Endodermal cell (in vitro differentiated cells): ENCODE data around the gene CMYA5. TPM values are rescaled to one million over a fixed set of nuclear protein-coding genes. Genes with fewer than 3 reads are reported as not detected.
A peak's percentile ranks its signal among the peaks of the same experiment; 100 is the strongest.

Experiments used
- DNase-seq: peaks from one replicate; pipeline ENCODE4 v3.0.0-alpha.2; 2017
- H3K27ac ChIP-seq: 2 replicates; pipeline ENCODE4 v1.5.1; 2013; ENCODE audit warnings: mild to moderate bottlenecking, low read depth, low read length, moderate library complexity
- H3K27me3 ChIP-seq: 2 replicates; pipeline ENCODE4 v1.6.1; 2013; ENCODE audit warnings: mild to moderate bottlenecking, low read length, moderate library complexity; ENCODE audit not compliant: insufficient read depth, control insufficient read depth, poor library complexity, severe bottlenecking
- H3K36me3 ChIP-seq: 2 replicates; pipeline ENCODE4 v1.7.0; 2013; ENCODE audit warnings: mild to moderate bottlenecking, low read length, moderate library complexity; ENCODE audit not compliant: control insufficient read depth, insufficient read depth
- H3K4me1 ChIP-seq: one replicate; pipeline ENCODE4 v1.7.0; 2013; ENCODE audit warnings: low read length; ENCODE audit not compliant: control insufficient read depth, insufficient read depth
- H3K4me3 ChIP-seq: 2 replicates; pipeline ENCODE4 v1.5.1; 2013; ENCODE audit warnings: mild to moderate bottlenecking, low read length, moderate library complexity
- H3K9ac ChIP-seq: 2 replicates; pipeline ENCODE4 v1.6.1; 2013; ENCODE audit warnings: mild to moderate bottlenecking, low read length, moderate library complexity; ENCODE audit not compliant: poor library complexity, severe bottlenecking; ENCODE audit errors: extremely low read depth
- H3K9me3 ChIP-seq: 2 replicates; pipeline ENCODE4 v1.6.1; 2013; ENCODE audit warnings: mild to moderate bottlenecking, low read length, moderate library complexity; ENCODE audit not compliant: control insufficient read depth
- H3K27ac Mint-ChIP-seq: 2 replicates; pipeline ENCODE4 v1.8.0; 2020; ENCODE audit warnings: mixed read lengths
- H3K27me3 Mint-ChIP-seq: 2 replicates; pipeline ENCODE4 v1.8.0; 2021; ENCODE audit warnings: mild to moderate bottlenecking, mixed read lengths; ENCODE audit not compliant: insufficient read depth
- H3K36me3 Mint-ChIP-seq: 2 replicates; pipeline ENCODE4 v1.8.0; 2020; ENCODE audit warnings: low read depth, mixed read lengths
- H3K4me1 Mint-ChIP-seq: 2 replicates; pipeline ENCODE4 v1.8.0; 2020; ENCODE audit warnings: mixed read lengths
- H3K4me3 Mint-ChIP-seq: 2 replicates; pipeline ENCODE4 v1.8.0; 2020; ENCODE audit warnings: mild to moderate bottlenecking, moderate library complexity, mixed read lengths
- H3K9me3 Mint-ChIP-seq: 2 replicates; pipeline ENCODE4 v1.8.0; 2020; ENCODE audit warnings: mild to moderate bottlenecking, mixed read lengths
- CTCF ChIP-seq: fragments of 200-600 bp; sonication (generic); conservative IDR thresholded peaks from 2 replicates; pipeline ENCODE4 v1.5.0; 2021; ENCODE audit warnings: antibody characterized with exemption, mild to moderate bottlenecking
- WGBS, 2 experiments: methylation state at CpG; one replicate each; pipeline versions ENCODE4 v1.1.5 to v1.1.7; 2013; ENCODE audit warnings: missing lambda C conversion rate in 2 of 2, mixed read lengths in 1 of 2; ENCODE audit not compliant: insufficient coverage in 1 of 2, insufficient read length in 1 of 2; 5-methylcytosine and 5-hydroxymethylcytosine counted together
- total RNA-seq, 2 donors: library from RNA; stranded (reverse); fragmentation: NEBNext Ultra II Directional in 1 of 2; extraction: Animal tissue kit (Norgen Biotek cat#: 25700) in 1 of 2; gene quantifications; 2 replicates in 1 of 2; 3 replicates in 1 of 2; pipeline ENCODE4 v1.2.1, GENCODE V29; 2021

CMYA5 gene
- total RNA-seq, 2 donors from 2014 or later: 0.69 to 1.6 TPM

- Mint-ChIP-seq H3K9me3 (peaks cover 2% of the 10 kb centered on the region), H3K27ac (no peak overlapping the region), H3K4me3 (no peak overlapping the region), H3K27me3 (no peaks in the 10 kb centered on the region), H3K4me1 (no peaks in the 10 kb centered on the region), H3K36me3 (no peaks in the 10 kb centered on the region)
- TF ChIP-seq CTCF: no peak
- Histone ChIP-seq H3K27me3 (no peaks in the 10 kb centered on the region), H3K4me3 (no peak overlapping the region), H3K27ac (no peak overlapping the region), H3K4me1 (peaks cover 3% of the 10 kb centered on the region), H3K9ac (no peak overlapping the region), H3K36me3 (no peaks in the 10 kb centered on the region), H3K9me3 (no peaks in the 10 kb centered on the region)
- DNase-seq: no peak
- WGBS, 2 experiments: 80 to 100% methylated on average over 1 to 4 of the region's 4 CpGs
Observed at GRCh38 chr5:79697222-79698170, 7.9 kb downstream of the CMYA5 start.

GRCh38 chr5:79699763-79700400 is 10.2 kb downstream of the CMYA5 start:
- Mint-ChIP-seq H3K36me3 (no peaks in the 10 kb centered on the region), H3K4me1 (no peaks in the 10 kb centered on the region), H3K27ac (peak overlapping the region; percentile 27), H3K4me3 (no peak overlapping the region), H3K9me3 (peaks cover 10% of the 10 kb centered on the region), H3K27me3 (no peaks in the 10 kb centered on the region)
- peaks cover 3% of the 10 kb centered on the region for H3K4me1 ChIP-seq
- no peak overlapping the region for H3K4me3 ChIP-seq
- no peak overlapping the region for H3K27ac ChIP-seq
- WGBS, 2 experiments: 94 to 98% methylated on average over 4 of the region's 4 CpGs
- TF ChIP-seq CTCF: no peak
- no peak overlapping the region for H3K9ac ChIP-seq
- no peaks in the 10 kb centered on the region for H3K36me3 ChIP-seq
- no peak for DNase-seq
- no peaks in the 10 kb centered on the region for H3K27me3 ChIP-seq
- no peaks in the 10 kb centered on the region for H3K9me3 ChIP-seq

GRCh38 chr5:79702606-79703380 is 13.2 kb downstream of the CMYA5 start:
- no peaks in the 10 kb centered on the region for H3K4me1 ChIP-seq
- peak; percentile 74 for DNase-seq
- 51 to 60% methylated on average over 1 to 3 of the region's 3 CpGs for WGBS, 2 experiments
- H3K36me3 ChIP-seq: no peaks in the 10 kb centered on the region
- H3K27ac Mint-ChIP-seq: no peak overlapping the region
- H3K27me3 ChIP-seq: no peaks in the 10 kb centered on the region
- peaks cover 33% of the 10 kb centered on the region for H3K9me3 Mint-ChIP-seq
- peaks cover 11% of the 10 kb centered on the region for H3K9me3 ChIP-seq
- H3K4me3 ChIP-seq: no peak overlapping the region
- peak; percentile 82 for TF ChIP-seq CTCF
- no peak overlapping the region for H3K9ac ChIP-seq
- peaks cover 6% of the 10 kb centered on the region for H3K36me3 Mint-ChIP-seq
- H3K27me3 Mint-ChIP-seq: no peaks in the 10 kb centered on the region
- H3K4me3 Mint-ChIP-seq: no peak overlapping the region
- no peak overlapping the region for H3K27ac ChIP-seq
- H3K4me1 Mint-ChIP-seq: no peaks in the 10 kb centered on the region
